H9 (cell line): ENCODE measurements around the gene TSPAN8. TPM values are rescaled to one million over a fixed set of nuclear protein-coding genes. Genes with fewer than 3 reads are reported as not detected.

ENCODE experiments used
- DNase-seq: peaks from one replicate; pipeline ENCODE4 v3.0.0-alpha.2; 2017
- H2AFZ ChIP-seq: one replicate; pipeline ENCODE4 v1.6.1; 2013; ENCODE audit warnings: mild to moderate bottlenecking, low read length, control low read depth, moderate library complexity
- H2AK5ac ChIP-seq: 2 replicates; pipeline ENCODE4 v1.6.1; 2013; ENCODE audit warnings: low read length, control low read depth, mixed read lengths; ENCODE audit not compliant: insufficient read length
- H2BK120ac ChIP-seq: one replicate; pipeline ENCODE4 v1.6.1; 2013; ENCODE audit warnings: low read depth, mild to moderate bottlenecking, low read length, control low read depth, inconsistent platforms; ENCODE audit not compliant: poor library complexity, severe bottlenecking
- H2BK12ac ChIP-seq: 2 replicates; pipeline ENCODE4 v1.6.1; 2013; ENCODE audit warnings: low read length, control low read depth, mixed read lengths, low read depth; ENCODE audit not compliant: insufficient read length
- H2BK15ac ChIP-seq: 2 replicates; pipeline ENCODE4 v1.6.1; 2013; ENCODE audit warnings: low read depth, low read length, control low read depth
- H2BK20ac ChIP-seq: one replicate; pipeline ENCODE4 v1.6.1; 2013; ENCODE audit warnings: low read depth, mild to moderate bottlenecking, low read length, control low read depth, inconsistent platforms; ENCODE audit not compliant: poor library complexity, severe bottlenecking
- H2BK5ac ChIP-seq: 2 replicates; pipeline ENCODE4 v1.6.1; 2013; ENCODE audit warnings: low read length, control low read depth, mixed read lengths; ENCODE audit not compliant: insufficient read length
- H3K14ac ChIP-seq: 2 replicates; pipeline ENCODE4 v1.6.1; 2013; ENCODE audit warnings: low read length, control low read depth; ENCODE audit not compliant: insufficient read depth
- H3K18ac ChIP-seq: 2 replicates; pipeline ENCODE4 v1.6.1; 2013; ENCODE audit warnings: low read depth, mild to moderate bottlenecking, mixed read lengths, low read length, control low read depth; ENCODE audit not compliant: insufficient read length
- H3K23ac ChIP-seq: 2 replicates; pipeline ENCODE4 v1.6.1; 2013; ENCODE audit warnings: low read length, control low read depth, mixed read lengths, low read depth; ENCODE audit not compliant: insufficient read length
- H3K23me2 ChIP-seq: 2 replicates; pipeline ENCODE4 v1.6.1; 2013; ENCODE audit warnings: low read depth, mild to moderate bottlenecking, mixed read lengths, low read length, control low read depth; ENCODE audit not compliant: insufficient read length, poor library complexity, severe bottlenecking
- H3K27ac ChIP-seq: 2 replicates; pipeline ENCODE4 v1.5.1; 2013; ENCODE audit warnings: low read length, control low read depth, mixed read lengths, low read depth; ENCODE audit not compliant: insufficient read length
- H3K27me3 ChIP-seq: 2 replicates; pipeline ENCODE4 v1.6.1; 2013; ENCODE audit warnings: low read length, control low read depth, inconsistent platforms; ENCODE audit not compliant: insufficient read depth
- H3K4ac ChIP-seq: 2 replicates; pipeline ENCODE4 v1.6.1; 2013; ENCODE audit warnings: low read depth, mild to moderate bottlenecking, control low read depth, inconsistent platforms, low read length, moderate library complexity
- H3K4me1 ChIP-seq: 2 replicates; pipeline ENCODE4 v1.6.1; 2013; ENCODE audit warnings: low read length, control low read depth, inconsistent platforms; ENCODE audit not compliant: insufficient read depth
- H3K4me2 ChIP-seq: 2 replicates; pipeline ENCODE4 v1.6.1; 2013; ENCODE audit warnings: low read length, control low read depth, mixed read lengths; ENCODE audit not compliant: insufficient read length, insufficient read depth
- H3K56ac ChIP-seq: 2 replicates; pipeline ENCODE4 v1.6.1; 2013; ENCODE audit warnings: low read depth, mild to moderate bottlenecking, mixed read lengths, low read length, control low read depth; ENCODE audit not compliant: insufficient read length
- H3K79me1 ChIP-seq: 2 replicates; pipeline ENCODE4 v1.6.1; 2013; ENCODE audit warnings: low read depth, mild to moderate bottlenecking, moderate library complexity, low read length, control low read depth, inconsistent platforms; ENCODE audit not compliant: insufficient read depth, poor library complexity, severe bottlenecking
- H3K79me2 ChIP-seq: 2 replicates; pipeline ENCODE4 v1.6.1; 2013; ENCODE audit warnings: low read length, control low read depth, inconsistent platforms; ENCODE audit not compliant: insufficient read depth
- H3K9ac ChIP-seq: 2 replicates; pipeline ENCODE4 v1.6.1; 2013; ENCODE audit warnings: low read length, control low read depth, mixed read lengths; ENCODE audit not compliant: insufficient read length; ENCODE audit errors: extremely low read depth
- H3K9me3 ChIP-seq: one replicate; pipeline ENCODE4 v1.6.1; 2013; ENCODE audit warnings: low read depth, low read length, inconsistent platforms; ENCODE audit not compliant: control insufficient read depth
- H3T11ph ChIP-seq: one replicate; pipeline ENCODE4 v1.6.1; 2013; ENCODE audit warnings: mild to moderate bottlenecking, low read length, control low read depth, inconsistent platforms
- H4K20me1 ChIP-seq: one replicate; pipeline ENCODE4 v1.6.1; 2013; ENCODE audit not compliant: control insufficient read depth, insufficient read length, insufficient read depth
- H4K5ac ChIP-seq: 2 replicates; pipeline ENCODE4 v1.6.1; 2013; ENCODE audit warnings: low read depth, mild to moderate bottlenecking, mixed read lengths, low read length, control low read depth; ENCODE audit not compliant: insufficient read length
- H4K8ac ChIP-seq: replicated peaks from 2 replicates; pipeline ENCODE4 v1.6.1; 2013; ENCODE audit warnings: low read length, control low read depth, mixed read lengths, low read depth; ENCODE audit not compliant: insufficient read length
- H4K91ac ChIP-seq: 2 replicates; pipeline ENCODE4 v1.6.1; 2013; ENCODE audit warnings: low read depth, mild to moderate bottlenecking, moderate library complexity, mixed read lengths, low read length, control low read depth; ENCODE audit not compliant: insufficient read length
- H3K27ac Mint-ChIP-seq, 3 experiments: 2 replicates in 2 of 3; 3 replicates in 1 of 3; pipeline ENCODE4 v1.8.0; 2020 to 2021; ENCODE audit warnings: mixed read lengths in 3 of 3, mild to moderate bottlenecking in 1 of 3, moderate library complexity in 1 of 3
- H3K27me3 Mint-ChIP-seq: 2 replicates; pipeline ENCODE4 v1.8.0; 2021; ENCODE audit warnings: low read depth, mild to moderate bottlenecking, moderate library complexity, mixed read lengths
- H3K36me3 Mint-ChIP-seq, 3 experiments: 2 replicates in 2 of 3; 3 replicates in 1 of 3; pipeline ENCODE4 v1.8.0; 2020 to 2021; ENCODE audit warnings: low read depth in 3 of 3, mixed read lengths in 3 of 3; ENCODE audit not compliant: insufficient read depth in 1 of 3
- H3K4me1 Mint-ChIP-seq, 2 experiments: 2 replicates each; pipeline ENCODE4 v1.8.0; 2020; ENCODE audit warnings: mixed read lengths in 2 of 2
- H3K4me3 Mint-ChIP-seq, 2 experiments: 2 replicates in 1 of 2; 3 replicates in 1 of 2; pipeline ENCODE4 v1.8.0; 2020 to 2021; ENCODE audit warnings: mild to moderate bottlenecking in 2 of 2, mixed read lengths in 2 of 2, moderate library complexity in 1 of 2
- H3K9me3 Mint-ChIP-seq, 2 experiments: 2 replicates in 1 of 2; 3 replicates in 1 of 2; pipeline ENCODE4 v1.8.0; 2020; ENCODE audit warnings: mild to moderate bottlenecking in 2 of 2, mixed read lengths in 2 of 2, moderate library complexity in 1 of 2
- WGBS: extraction: QIAGEN DNeasy Blood & Tissue Kit; methylation state at CpG from one replicate; pipeline ENCODE4 v1.1.7; 2013; ENCODE audit warnings: missing lambda C conversion rate, low lambda C conversion rate, mixed read lengths; ENCODE audit not compliant: insufficient read length; ENCODE audit errors: extremely low coverage; 5-methylcytosine and 5-hydroxymethylcytosine counted together
- total RNA-seq: library from RNA; stranded (reverse); gene quantifications from 2 replicates; pipeline ENCODE4 v1.2.1, GENCODE V29; 2021
- TF ChIP-seq, protein P1 (sequence below): fragments of 200-600 bp; sonication (generic); conservative IDR thresholded peaks from 3 replicates; pipeline ENCODE4 v1.8.0; 2021; ENCODE audit warnings: antibody characterized with exemption, mild to moderate bottlenecking

Gene TSPAN8
- total RNA-seq, 1 experiment from 2014 or later: not detected

DNA sequence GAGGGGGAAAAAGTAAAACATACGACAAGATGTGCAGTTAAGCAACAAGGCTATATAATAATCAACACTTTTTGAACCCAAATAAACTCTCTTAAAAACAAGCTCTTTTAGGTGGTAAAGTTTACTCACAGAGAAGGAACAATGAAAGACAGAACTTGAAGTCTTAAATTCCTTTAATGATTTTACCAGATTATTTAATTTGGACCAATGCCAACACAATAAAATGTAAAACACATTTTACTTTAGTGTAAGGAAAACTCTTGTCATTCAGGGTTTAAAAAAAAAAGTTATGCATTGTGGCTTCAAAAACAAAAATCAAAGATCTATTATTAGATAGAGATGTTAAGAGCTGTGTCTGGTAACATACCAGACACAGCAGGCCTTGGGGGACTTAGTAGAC, 13.1 kb downstream of the TSPAN8 start:
- no peak overlapping the region for H4K5ac ChIP-seq
- no peak overlapping the region for H2BK20ac ChIP-seq
- Mint-ChIP-seq H3K4me1 (no peaks in the 10 kb centered on the region), H3K36me3 (no peaks in the 10 kb centered on the region), H3K9me3 (no peaks in the 10 kb centered on the region), H3K27me3 (no peaks in the 10 kb centered on the region), H3K27ac (no peak overlapping the region), H3K4me3 (no peak overlapping the region)
- H3K56ac ChIP-seq: no peak overlapping the region
- no peak overlapping the region for H3K4ac ChIP-seq
- no peak overlapping the region for H3K14ac ChIP-seq
- no peak overlapping the region for H4K91ac ChIP-seq
- H3K79me1 ChIP-seq: no peaks in the 10 kb centered on the region
- no peak overlapping the region for H3K9ac ChIP-seq
- H2BK120ac ChIP-seq: no peak overlapping the region
- H3K9me3 ChIP-seq: no peaks in the 10 kb centered on the region
- H2BK5ac ChIP-seq: no peak overlapping the region
- no peak overlapping the region for H3K4me2 ChIP-seq
- H4K8ac ChIP-seq: no peak overlapping the region
- H3K27ac ChIP-seq: no peak overlapping the region
- H3K23me2 ChIP-seq: no peaks in the 10 kb centered on the region
- H3K27me3 ChIP-seq: no peaks in the 10 kb centered on the region
- no peak overlapping the region for H2BK15ac ChIP-seq
- H3T11ph ChIP-seq: no peak overlapping the region
- H4K20me1 ChIP-seq: no peaks in the 10 kb centered on the region
- WGBS: no CpG with 5 or more reads among the region's 1 CpG
- H2AFZ ChIP-seq: no peak overlapping the region
- no peak overlapping the region for H2AK5ac ChIP-seq
- no peak for DNase-seq
- H3K23ac ChIP-seq: no peak overlapping the region
- TF ChIP-seq, protein P1, sequence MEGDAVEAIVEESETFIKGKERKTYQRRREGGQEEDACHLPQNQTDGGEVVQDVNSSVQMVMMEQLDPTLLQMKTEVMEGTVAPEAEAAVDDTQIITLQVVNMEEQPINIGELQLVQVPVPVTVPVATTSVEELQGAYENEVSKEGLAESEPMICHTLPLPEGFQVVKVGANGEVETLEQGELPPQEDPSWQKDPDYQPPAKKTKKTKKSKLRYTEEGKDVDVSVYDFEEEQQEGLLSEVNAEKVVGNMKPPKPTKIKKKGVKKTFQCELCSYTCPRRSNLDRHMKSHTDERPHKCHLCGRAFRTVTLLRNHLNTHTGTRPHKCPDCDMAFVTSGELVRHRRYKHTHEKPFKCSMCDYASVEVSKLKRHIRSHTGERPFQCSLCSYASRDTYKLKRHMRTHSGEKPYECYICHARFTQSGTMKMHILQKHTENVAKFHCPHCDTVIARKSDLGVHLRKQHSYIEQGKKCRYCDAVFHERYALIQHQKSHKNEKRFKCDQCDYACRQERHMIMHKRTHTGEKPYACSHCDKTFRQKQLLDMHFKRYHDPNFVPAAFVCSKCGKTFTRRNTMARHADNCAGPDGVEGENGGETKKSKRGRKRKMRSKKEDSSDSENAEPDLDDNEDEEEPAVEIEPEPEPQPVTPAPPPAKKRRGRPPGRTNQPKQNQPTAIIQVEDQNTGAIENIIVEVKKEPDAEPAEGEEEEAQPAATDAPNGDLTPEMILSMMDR: no peak
- H3K4me1 ChIP-seq: no peaks in the 10 kb centered on the region
- no peaks in the 10 kb centered on the region for H3K79me2 ChIP-seq
- no peak overlapping the region for H3K18ac ChIP-seq
- no peak overlapping the region for H2BK12ac ChIP-seq
